Neuron (in vitro differentiated cells): ENCODE results near the gene SYNE1.
A peak's percentile ranks its signal among the peaks of the same experiment; 100 is the strongest.

ENCODE experiments used
- H2AFZ ChIP-seq: one replicate; pipeline ENCODE4 v1.6.1; 2013; ENCODE audit warnings: low read depth, mild to moderate bottlenecking, inconsistent platforms, low read length, moderate library complexity
- H3K27me3 ChIP-seq: one replicate; pipeline ENCODE4 v1.6.1; 2013; ENCODE audit warnings: low read length; ENCODE audit not compliant: insufficient read depth
- H3K36me3 ChIP-seq: one replicate; pipeline ENCODE4 v1.6.1; 2013; ENCODE audit warnings: low read length; ENCODE audit not compliant: insufficient read depth
- H3K4me1 ChIP-seq: one replicate; pipeline ENCODE4 v1.6.1; 2013; ENCODE audit warnings: low read length; ENCODE audit not compliant: insufficient read depth
- H3K4me3 ChIP-seq: 2 replicates; pipeline ENCODE4 v1.5.1; 2013; ENCODE audit warnings: mild to moderate bottlenecking, low read length, moderate library complexity
- H3K9me3 ChIP-seq: one replicate; pipeline ENCODE4 v1.6.1; 2013; ENCODE audit warnings: low read length

Gene SYNE1

DNA sequence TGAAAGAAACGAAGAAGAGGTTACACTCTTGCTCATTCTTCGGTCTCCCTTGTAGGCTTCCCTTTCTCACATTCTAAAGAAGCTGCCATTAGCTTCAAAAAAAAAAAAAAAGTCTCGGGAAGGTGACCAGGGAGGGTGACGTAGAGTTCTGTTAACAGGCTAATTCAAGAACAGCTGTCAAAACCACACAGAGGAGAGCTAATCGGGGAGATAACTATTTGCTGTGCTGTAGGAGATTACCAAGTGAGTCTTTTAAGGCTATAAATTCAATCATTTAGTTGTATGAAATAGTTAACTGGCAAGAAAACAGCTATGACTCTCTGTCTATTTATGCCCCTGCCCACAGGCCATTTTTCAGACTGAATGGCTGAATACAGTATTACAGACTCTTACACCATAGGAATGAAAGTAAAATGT, 256.8 kb downstream of the SYNE1 start:
- Histone ChIP-seq H2AFZ (peak overlapping the region; percentile 90), H3K4me3 (peak overlapping the region; percentile 72), H3K9me3 (no peaks in the 10 kb centered on the region), H3K4me1 (peaks cover 31% of the 10 kb centered on the region), H3K27me3 (no peaks in the 10 kb centered on the region), H3K36me3 (no peaks in the 10 kb centered on the region)

DNA sequence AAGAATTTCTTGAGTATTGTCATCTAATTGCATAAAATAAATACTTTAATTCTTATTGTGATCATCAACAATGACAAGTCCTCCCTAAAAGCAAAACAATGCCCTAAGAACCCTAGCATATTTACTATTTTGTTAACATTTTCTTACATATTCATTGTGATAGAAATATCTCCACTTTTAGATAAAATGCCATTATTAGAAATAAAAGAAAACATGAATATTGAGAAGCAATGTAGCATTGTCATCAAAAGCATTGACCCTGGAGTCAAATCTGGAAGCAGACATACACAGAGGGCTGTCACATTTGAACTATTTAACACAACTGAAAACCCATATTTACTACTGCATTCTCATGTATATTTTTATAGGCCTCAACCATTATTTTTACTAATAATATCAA, 257.7 kb downstream of the SYNE1 start:
- Histone ChIP-seq H2AFZ (no peak overlapping the region), H3K4me1 (peaks cover 31% of the 10 kb centered on the region), H3K9me3 (no peaks in the 10 kb centered on the region), H3K27me3 (no peaks in the 10 kb centered on the region), H3K4me3 (peak overlapping the region; percentile 72), H3K36me3 (no peaks in the 10 kb centered on the region)

DNA sequence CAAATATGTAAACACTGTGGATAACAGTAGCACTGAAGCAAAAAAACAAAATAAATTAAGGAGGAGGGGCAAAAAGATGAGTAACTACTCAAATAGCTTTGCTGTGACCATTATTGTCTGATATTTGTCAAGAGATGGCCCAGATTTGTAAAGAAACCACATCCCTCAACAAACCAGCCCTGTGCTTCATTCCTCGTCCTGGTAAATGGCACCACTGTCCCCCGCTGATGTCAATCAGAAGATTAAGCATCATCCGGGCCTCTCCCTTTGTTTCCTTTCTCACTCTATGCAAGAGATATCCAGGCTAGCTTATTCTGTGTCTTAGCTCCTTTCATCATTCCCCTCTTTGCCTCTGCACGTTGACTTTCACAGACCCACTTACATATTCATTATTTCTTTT, 259.0 kb downstream of the SYNE1 start:
- H3K4me3 ChIP-seq = no peak overlapping the region
- no peaks in the 10 kb centered on the region for H3K36me3 ChIP-seq
- peaks cover 31% of the 10 kb centered on the region for H3K4me1 ChIP-seq
- no peaks in the 10 kb centered on the region for H3K9me3 ChIP-seq
- H2AFZ ChIP-seq = no peak overlapping the region
- no peaks in the 10 kb centered on the region for H3K27me3 ChIP-seq

DNA sequence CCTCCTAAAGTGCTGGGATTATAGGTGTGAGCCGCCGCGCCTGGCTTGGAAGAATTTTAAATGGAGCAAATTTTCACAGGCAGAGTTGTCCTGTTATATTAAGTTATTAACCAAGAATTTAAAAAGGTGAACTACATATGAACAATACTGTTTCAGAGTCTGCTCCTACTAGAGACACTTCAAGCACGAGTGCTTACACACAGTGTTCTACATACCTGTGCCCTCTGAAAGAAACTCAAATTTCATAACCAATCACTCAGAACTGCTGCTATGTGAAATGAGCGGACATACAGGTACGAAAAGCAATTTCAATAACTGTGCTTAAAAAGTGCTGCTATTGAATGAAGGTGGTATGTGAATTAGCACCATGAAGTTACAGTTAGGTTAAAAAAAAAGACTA, 262.0 kb downstream of the SYNE1 start:
- H3K27me3 ChIP-seq = no peaks in the 10 kb centered on the region
- H2AFZ ChIP-seq = no peak overlapping the region
- H3K4me1 ChIP-seq = peaks cover 15% of the 10 kb centered on the region
- H3K9me3 ChIP-seq = no peaks in the 10 kb centered on the region
- H3K36me3 ChIP-seq = no peaks in the 10 kb centered on the region
- H3K4me3 ChIP-seq = no peak overlapping the region

- Histone ChIP-seq H2AFZ (no peak overlapping the region), H3K4me3 (no peak overlapping the region), H3K36me3 (no peaks in the 10 kb centered on the region), H3K4me1 (peaks cover 8% of the 10 kb centered on the region), H3K27me3 (no peaks in the 10 kb centered on the region), H3K9me3 (no peaks in the 10 kb centered on the region)
Observed at GRCh38 chr6:152372945-152373344, 264.2 kb downstream of the SYNE1 start.

DNA sequence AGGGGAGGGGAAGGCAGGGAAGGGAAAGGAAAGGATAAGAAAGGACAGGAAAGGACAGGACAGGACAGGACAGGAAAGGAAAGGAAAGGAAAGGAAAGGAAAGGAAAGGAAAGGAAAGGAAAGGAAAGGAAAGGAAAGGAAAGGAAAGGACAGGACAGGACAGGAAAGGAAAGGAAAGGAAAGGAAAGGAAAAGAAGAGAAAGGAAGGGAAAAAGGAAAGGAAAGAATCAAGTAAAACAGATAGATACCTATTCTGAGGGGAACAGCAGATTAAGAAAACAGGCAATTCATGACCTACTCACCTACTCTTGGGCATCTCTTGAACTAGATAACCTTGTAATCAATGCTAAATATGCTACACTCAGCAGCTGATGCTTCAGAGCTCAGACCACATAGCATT, 265.4 kb downstream of the SYNE1 start:
- Histone ChIP-seq H2AFZ (no peak overlapping the region), H3K9me3 (no peaks in the 10 kb centered on the region), H3K27me3 (no peaks in the 10 kb centered on the region), H3K4me3 (no peak overlapping the region), H3K4me1 (peaks cover 5% of the 10 kb centered on the region), H3K36me3 (no peaks in the 10 kb centered on the region)

DNA sequence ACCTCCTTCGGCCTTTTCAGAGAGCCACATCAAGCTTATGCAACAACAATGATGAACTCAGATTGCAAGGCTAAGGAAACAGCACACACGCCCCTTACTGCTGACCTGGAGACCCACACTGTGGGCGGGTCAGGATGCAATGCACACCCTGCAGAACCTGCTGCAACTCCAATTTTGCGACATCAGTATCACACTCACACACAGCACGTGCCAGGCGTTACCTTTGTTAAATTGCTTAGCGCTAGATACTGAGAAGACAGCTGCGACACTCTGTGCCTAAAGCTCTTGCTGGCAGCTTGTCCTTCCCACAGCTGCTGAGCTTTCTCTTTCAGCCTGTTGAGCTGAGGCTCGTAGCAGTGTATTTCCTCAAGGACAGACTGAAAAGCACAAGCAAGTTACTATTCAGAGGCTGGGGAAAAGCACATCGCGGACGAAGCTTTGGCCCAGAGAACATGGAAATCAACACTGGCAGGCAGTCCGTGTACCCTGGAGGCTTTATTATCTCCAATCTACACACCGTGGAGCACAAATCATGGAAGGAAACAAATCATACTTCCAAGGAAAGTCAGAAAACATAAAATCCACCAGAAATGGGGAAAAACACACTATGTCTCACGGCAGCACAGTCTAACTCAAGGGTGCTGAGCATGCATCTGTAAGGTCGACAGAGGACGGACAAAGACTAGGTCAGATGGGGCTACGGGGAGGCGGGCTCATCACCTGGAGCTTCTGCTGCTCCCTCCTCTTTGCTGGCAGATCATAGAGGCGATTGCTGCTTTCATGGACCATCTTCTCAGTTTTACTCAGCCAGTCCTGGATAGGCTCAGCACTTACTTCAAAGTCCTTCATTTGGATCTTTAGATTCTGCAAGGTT, 268.2 kb downstream of the SYNE1 start:
- H3K4me1 ChIP-seq = peaks cover 5% of the 10 kb centered on the region
- H3K4me3 ChIP-seq = no peak overlapping the region
- no peaks in the 10 kb centered on the region for H3K9me3 ChIP-seq
- no peaks in the 10 kb centered on the region for H3K36me3 ChIP-seq
- no peaks in the 10 kb centered on the region for H3K27me3 ChIP-seq
- H2AFZ ChIP-seq = no peak overlapping the region

DNA sequence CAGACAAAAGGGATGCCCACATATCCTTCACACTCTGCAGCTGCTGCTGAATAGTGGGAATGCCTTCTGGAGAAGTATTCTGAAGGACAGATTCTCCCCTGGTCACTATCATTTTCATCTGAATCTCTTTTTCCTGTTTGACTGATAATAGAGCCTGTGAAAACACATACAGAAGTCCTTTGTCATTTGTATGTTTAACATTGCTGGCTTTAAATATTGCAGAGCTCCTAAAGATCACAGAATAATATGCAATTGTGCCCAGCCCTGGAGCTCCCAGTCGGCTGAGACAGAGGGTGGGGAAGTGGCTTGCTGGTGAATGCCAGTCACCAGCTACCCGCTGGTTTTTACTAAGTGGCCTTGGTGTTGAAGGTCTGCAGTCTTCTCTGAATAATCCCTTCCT, 272.3 kb downstream of the SYNE1 start:
- Histone ChIP-seq H3K4me3 (no peak overlapping the region), H3K4me1 (peaks cover 5% of the 10 kb centered on the region), H3K27me3 (no peaks in the 10 kb centered on the region), H3K36me3 (no peaks in the 10 kb centered on the region), H2AFZ (no peak overlapping the region), H3K9me3 (no peaks in the 10 kb centered on the region)

GRCh38 chr6:152360034-152360433, 277.1 kb downstream of the SYNE1 start:
- Histone ChIP-seq H3K9me3 (no peaks in the 10 kb centered on the region), H3K4me1 (no peaks in the 10 kb centered on the region), H2AFZ (no peak overlapping the region), H3K27me3 (no peaks in the 10 kb centered on the region), H3K36me3 (no peaks in the 10 kb centered on the region), H3K4me3 (no peak overlapping the region)

GRCh38 chr6:152356662-152357061, 280.5 kb downstream of the SYNE1 start:
- no peaks in the 10 kb centered on the region for H3K36me3 ChIP-seq
- H3K4me1 ChIP-seq = no peaks in the 10 kb centered on the region

GRCh38 chr6:152356016-152356415, 281.1 kb downstream of the SYNE1 start:
- H3K27me3 ChIP-seq = no peaks in the 10 kb centered on the region
- no peaks in the 10 kb centered on the region for H3K4me1 ChIP-seq
- H3K9me3 ChIP-seq = no peaks in the 10 kb centered on the region
- no peak overlapping the region for H3K4me3 ChIP-seq
- H3K36me3 ChIP-seq = no peaks in the 10 kb centered on the region
- H2AFZ ChIP-seq = no peak overlapping the region

More at GRCh38 chr6:152356662-152357061, 280.5 kb downstream of the SYNE1 start:
- H3K4me3 ChIP-seq = no peak overlapping the region
- no peak overlapping the region for H2AFZ ChIP-seq
- no peaks in the 10 kb centered on the region for H3K9me3 ChIP-seq
- no peaks in the 10 kb centered on the region for H3K27me3 ChIP-seq

DNA sequence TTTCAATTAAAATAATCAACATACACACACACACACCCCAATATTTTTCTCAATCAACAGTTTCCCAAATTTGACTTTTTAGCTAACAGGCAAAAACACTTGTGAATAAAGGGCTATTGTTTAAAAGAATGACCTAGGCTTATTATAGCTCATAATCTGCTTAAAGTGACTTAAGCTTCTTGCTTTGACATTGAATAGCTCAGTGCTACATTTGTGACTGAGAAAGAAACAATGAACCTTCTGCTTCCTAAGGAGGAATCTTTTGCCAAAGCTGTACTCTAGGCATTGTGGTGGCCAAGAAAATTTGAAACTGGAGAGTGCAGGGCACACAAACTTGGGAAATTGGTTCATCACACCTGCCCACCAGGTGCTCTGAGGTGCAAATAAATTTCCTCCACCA, 282.0 kb downstream of the SYNE1 start:
- H2AFZ ChIP-seq = no peak overlapping the region
- H3K36me3 ChIP-seq = no peaks in the 10 kb centered on the region
- H3K4me3 ChIP-seq = no peak overlapping the region
- H3K9me3 ChIP-seq = no peaks in the 10 kb centered on the region
- no peaks in the 10 kb centered on the region for H3K27me3 ChIP-seq
- no peaks in the 10 kb centered on the region for H3K4me1 ChIP-seq

DNA sequence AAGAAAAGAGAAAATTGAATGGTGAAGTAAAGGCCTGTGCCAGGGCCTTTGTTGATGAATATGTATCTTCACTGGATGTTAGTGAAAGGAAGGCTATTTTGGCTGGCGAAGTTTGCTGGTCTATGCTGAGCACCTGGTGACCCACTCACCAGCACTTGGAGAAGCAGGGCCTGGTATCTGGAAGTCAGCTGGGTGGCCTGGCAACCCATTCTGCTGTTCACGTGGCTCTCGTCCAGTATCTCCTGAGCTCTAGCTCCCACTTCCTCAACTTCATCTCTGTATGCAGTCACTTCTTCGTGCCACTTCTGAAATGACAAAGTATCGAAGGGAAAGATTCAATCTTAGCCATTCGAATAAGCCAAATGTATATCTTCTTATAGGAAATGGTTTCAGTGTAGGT, 283.7 kb downstream of the SYNE1 start:
- Histone ChIP-seq H3K4me1 (no peaks in the 10 kb centered on the region), H3K4me3 (no peak overlapping the region), H2AFZ (no peak overlapping the region), H3K27me3 (no peaks in the 10 kb centered on the region), H3K36me3 (peaks cover 3% of the 10 kb centered on the region), H3K9me3 (no peaks in the 10 kb centered on the region)

DNA sequence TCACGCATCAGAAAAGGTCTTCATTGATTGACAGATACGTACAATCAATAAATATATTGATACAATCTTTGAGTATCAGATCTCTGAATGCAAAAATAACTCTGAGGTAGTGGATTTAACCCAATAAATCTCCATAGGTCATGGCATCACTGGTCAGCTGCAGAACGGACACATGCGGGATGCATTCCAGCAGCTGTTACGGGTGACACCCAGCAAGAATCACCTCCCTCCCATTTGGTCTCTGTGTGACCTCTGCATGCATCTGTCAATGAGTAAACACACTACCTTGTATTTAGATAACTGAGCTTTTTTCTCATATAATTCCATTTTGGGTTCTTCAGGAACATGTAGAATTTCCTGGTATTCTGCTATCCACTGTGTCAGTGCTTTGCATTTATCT, 285.4 kb downstream of the SYNE1 start:
- H3K9me3 ChIP-seq = no peaks in the 10 kb centered on the region
- no peak overlapping the region for H3K4me3 ChIP-seq
- no peaks in the 10 kb centered on the region for H3K27me3 ChIP-seq
- H3K36me3 ChIP-seq = peaks cover 3% of the 10 kb centered on the region
- no peak overlapping the region for H2AFZ ChIP-seq
- no peaks in the 10 kb centered on the region for H3K4me1 ChIP-seq
